ENCODE data around the gene CHFR. TPM values are rescaled to one million over a fixed set of nuclear protein-coding genes. Genes with fewer than 3 reads are reported as not detected.
A peak's percentile ranks its signal among the peaks of the same experiment; 100 is the strongest.
"Not testable (repeated sequence)": the region's sequence is repeated elsewhere in the genome, so short reads cannot be mapped to it uniquely, and the experiment has no call there.

CHFR gene
- total RNA-seq, 1 experiment from 2014 or later = 33.1 TPM

DNA sequence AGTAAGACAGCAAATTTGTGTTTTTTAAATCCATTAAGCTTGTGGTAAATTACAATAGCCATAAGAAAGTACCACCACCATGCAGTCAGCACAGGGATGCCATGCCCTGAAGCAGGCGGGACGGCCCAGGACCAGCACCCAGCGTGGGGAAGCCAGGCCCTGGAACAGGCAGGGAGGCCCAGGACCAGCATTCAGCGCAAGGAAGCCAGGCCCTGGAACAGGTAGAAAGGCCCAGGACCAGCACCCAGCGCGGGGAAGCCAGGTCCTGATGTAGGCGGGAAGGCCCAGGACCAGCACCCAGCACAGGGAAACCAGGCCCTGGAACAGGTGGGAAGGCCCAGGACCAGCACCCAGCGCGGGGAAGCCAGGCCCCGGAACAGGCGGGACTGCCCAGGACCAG is 13.2 kb downstream of the CHFR start:
- DNase-seq (ENCODE audit: low read depth) = no peak

GRCh38 chr12:132873724-132874123 is 13.7 kb downstream of the CHFR start:
- DNase-seq (ENCODE audit: low read depth) = no peak

DNA sequence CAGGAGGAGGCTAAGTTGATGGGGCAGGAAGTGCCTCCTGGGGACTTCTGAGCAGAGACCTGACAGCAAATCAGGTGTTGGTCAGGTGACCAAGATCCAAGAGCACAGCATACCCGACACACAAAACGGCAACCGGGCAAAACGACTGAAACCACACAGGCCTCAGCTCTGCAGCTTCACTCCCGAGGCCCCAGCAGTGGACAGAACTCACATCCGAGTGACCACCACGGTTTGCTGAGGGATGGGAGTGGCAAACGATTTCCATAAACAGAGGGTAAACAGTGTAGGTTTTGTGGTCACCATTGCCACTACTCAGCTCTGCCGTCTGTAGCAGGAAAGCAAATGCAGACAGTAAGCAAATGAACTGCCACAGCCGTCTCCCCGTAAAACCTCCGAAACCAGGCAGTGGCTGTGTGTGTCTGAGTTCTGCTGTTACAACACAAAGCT is 14.4 kb downstream of the CHFR start:
- DNase-seq (ENCODE audit: low read depth) = no peak

- DNase-seq (ENCODE audit: low read depth) = no peak
Observed at GRCh38 chr12:132872073-132872855, 15.1 kb downstream of the CHFR start.

GRCh38 chr12:132869551-132869950 is 17.9 kb downstream of the CHFR start:
- DNase-seq (ENCODE audit: low read depth) = no peak

DNA sequence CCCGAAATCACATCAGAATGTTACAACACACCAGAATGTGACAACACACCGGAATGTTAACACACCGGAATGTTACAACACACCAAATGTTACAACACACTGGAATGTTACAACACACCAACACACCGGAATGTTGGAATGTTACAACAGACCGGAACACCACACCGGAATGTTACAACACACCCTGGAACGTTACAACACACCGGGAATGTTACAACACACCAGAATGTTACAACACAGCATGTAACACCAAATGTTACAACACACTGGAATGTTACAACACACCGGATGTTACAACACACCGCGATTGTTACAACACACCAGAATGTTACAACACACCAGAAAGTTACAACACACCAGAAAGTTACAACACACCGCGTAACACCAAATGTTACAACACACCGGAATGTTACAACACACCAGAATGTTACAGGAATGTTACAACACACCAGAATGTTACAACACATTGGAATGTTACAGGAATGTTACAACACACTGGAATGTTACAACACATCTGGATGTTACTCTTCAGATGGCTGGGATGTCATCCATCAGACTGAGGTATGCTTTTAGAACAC is 21.1 kb downstream of the CHFR start:
- DNase-seq (ENCODE audit: low read depth) = peak; percentile 4

DNA sequence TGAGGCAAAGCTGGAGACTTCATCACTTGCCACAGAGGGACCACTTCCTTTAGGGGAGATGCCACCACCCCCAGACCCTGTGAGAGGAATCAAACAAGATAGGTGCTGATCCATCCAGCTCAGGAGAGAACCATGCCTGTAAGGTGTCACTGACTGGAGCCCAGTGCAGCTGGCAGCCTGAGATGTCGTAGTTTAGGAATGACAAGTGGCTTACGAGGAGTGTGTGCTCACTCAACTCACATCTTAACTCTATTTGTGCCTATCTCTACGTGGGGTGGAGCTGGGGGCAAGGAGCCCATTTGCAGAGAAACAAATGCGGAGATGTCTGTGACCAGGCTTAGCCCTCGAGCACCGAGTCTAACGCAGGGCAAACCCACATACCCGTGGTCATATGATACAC is 25.8 kb downstream of the CHFR start:
- DNase-seq (ENCODE audit: low read depth) = no peak

DNA sequence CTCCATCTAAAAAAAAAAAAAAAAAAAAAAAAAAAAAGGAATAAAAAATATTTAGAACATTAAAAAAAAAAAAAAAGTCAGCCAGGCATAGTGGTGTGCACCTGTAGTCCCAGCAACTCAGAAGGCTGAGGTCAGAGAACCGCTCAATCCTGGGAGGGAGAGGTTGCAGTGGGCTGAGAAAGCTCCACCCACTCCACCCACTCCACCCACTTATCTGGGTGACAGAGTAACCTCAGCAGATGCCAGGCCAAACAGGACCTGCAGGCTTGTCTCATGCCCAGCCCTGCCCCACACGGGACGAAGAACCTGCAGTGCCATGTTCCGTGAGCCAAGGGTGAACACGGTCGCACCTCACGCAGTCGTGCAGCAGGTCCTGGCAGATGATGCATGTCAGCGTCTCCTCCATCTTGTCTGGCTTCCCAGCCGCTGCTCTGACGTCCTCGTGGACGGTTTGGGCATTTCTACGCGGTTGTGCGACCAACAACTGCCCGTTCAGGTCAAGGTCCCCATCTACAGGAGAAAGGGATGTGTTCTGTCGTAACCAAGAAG is 28.6 kb downstream of the CHFR start:
- DNase-seq (ENCODE audit: low read depth) = no peak

- not testable (repeated sequence) for DNase-seq (ENCODE audit: low read depth)
Observed at GRCh38 chr12:132857019-132857418, 30.4 kb downstream of the CHFR start.

DNA sequence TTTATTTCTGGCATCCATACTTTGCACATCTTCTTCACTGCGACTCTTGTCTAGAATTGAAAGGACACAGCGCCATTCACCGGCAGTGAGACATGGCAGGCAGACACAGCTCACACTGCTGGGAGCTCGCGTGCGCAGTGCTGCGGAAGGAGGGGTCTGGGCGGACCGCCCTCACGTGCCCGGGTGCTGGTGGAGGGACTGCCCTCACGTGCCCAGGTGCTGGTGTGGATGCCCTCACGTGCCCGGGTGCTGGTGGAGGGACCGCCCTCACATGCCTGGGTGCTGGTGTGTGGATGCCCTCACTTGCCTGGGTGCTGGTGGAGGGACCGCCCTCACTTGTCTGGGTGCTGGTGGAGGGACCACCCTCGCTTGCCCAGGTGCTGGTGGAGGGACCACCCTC is 30.8 kb downstream of the CHFR start:
- DNase-seq (ENCODE audit: low read depth) = no peak

- not testable (repeated sequence) for DNase-seq (ENCODE audit: low read depth)
Observed at GRCh38 chr12:132855211-132855610, 32.2 kb downstream of the CHFR start.

DNA sequence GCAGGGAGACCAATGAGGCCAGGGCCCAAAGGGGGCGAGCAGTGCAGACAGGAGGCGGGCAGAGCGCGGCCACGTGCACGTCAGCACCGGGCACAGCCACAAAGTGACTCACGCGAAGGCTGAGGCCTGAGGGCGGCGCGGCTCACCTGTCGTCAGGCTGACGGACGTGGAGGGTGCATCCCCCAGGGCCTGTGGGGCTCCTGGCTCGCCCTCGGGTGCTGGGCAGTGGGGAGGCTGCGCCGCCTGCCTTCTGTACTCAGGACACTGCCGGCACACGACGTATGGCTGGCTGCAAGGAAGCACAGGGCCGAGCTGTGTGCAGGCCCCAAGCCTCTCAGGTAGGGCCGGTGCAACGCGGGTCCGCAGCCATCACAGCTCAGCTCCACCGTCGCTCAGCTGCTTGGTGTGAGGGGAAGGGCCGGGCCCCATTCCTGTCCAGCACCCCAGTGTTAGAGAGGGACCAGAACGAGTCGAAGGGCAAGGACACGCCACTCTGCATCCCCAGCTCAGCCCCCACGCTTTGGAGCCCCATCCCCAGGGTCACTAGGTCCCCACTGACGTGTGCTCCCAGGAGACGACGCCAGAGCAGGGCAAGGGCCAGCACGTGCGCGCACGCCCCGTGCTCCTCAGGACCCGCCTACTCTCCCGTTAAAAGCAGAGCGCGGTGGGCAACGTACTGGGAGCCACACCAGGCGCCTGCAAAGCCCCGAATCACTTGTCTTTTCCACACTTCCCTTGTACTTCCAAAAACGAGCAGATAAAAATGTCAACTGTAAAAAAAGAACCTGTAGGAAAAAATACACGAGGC is 33.9 kb downstream of the CHFR start:
- no peak for DNase-seq (ENCODE audit: low read depth)

- no peak for DNase-seq (ENCODE audit: low read depth)
Observed at GRCh38 chr12:132852496-132852895, 34.9 kb downstream of the CHFR start.

DNA sequence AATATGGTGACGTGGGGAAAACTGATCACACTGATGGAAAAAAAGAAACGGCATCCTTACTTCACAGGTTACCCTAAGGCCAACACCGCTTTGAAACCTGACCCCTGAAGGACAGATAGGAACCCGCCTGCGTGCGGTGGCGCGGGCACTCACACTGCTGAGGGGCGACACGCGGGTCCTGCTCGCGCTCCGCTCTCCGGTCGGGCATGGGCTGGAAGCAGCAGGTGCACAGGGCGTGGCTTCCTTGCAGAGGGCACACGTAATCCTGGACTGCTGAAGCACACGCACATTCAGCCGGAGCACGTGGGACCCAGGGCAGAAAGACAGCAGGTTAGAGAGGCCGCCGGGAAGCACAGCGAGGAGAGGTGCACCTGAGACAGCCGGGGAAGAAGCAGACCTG is 35.9 kb downstream of the CHFR start:
- DNase-seq (ENCODE audit: low read depth) = no peak

DNA sequence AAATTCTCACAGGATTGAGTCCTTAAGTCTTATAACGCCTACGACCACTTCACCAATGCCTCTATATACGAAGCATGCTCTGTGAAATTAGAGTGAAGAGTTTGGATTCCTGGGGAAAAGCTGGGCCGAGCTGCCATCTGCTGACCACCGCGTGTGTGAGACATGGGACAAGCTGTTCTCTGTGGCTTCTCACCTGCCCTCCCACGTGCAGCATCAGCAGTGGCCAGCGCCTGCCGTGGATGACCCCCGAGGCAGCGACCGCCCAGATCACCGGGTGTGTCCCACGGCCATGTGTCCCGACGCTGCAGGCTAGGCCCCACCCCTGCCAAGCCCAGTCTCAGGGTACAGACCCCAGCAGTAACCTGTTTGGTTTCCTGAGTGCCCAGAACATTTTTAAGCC is 37.1 kb downstream of the CHFR start:
- no peak for DNase-seq (ENCODE audit: low read depth)

DNA sequence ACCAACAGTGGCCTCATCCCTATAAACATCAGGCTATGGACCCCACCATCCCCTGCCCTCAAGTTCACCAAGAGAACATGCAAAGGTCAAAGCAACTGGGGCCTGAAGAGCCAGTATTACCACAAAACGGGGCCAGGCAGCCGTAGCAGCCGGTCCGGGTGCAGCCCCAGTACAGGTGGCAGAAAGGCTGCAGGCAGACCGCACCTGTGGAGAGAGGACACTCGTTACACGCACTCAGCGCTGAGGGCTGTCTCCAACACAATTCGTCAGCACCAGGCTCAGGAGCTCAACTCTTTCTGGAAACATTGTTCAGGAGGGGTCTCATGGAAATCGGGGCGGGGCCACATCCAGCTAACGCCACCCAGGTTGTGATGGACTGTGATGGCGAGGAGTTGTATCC is 38.9 kb downstream of the CHFR start:
- no peak for DNase-seq (ENCODE audit: low read depth)

DNA sequence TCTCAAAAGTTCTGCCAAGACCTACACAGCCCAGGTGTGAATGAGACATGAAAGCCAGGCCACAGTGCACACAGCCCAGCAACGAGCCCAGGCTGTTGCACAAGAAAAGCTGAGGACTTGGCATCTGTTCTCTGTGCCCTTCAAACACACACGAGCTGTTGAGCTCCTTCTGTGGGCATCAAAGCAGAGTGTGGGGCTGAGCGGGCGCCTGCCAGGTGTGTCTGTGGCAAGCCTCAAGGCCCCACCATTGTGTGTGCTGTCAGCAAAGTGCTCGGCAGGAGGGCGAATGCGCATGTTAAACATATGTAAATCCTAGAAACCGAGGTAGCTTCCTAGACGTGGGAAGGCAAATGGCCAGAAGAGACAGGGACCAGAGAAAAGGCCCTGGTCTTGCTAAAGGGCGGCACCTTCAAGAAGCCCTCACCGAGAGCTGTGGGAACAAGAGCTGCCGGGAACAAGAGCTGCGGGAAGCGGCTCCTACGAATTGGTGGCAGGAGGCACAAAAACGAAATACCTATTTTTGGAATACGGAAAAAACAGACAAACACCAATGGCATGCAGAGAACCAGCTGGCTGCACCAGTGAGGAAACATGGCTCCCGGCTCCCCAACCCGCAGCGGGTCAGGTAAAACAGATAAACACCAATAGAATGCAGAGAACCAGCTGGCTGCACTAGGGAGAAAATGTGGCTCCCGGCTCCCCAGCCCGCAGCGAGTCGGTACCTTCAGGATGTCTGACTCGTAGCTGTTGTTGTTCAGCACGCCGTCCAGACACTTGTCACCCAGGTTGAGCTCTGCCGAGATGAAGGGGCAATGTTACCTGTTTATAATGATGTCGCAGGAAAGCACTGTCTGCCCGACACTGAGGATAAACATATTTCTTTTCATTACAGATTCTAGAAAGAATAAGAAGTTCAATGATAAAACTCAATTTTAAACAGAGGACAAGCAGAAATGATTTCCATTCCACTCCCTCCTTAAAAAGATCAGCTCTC is 39.7 kb downstream of the CHFR start:
- no peak for DNase-seq (ENCODE audit: low read depth)

GRCh38 chr12:132844681-132845080 is 42.7 kb downstream of the CHFR start:
- not testable (repeated sequence) for DNase-seq (ENCODE audit: low read depth)

GRCh38 chr12:132842449-132843045 is 44.9 kb downstream of the CHFR start:
- DNase-seq (ENCODE audit: low read depth) = no peak

GRCh38 chr12:132841151-132841550 is 46.3 kb downstream of the CHFR start:
- DNase-seq (ENCODE audit: low read depth) = no peak

- DNase-seq (ENCODE audit: low read depth) = no peak
Observed at GRCh38 chr12:132840536-132840935, 46.9 kb downstream of the CHFR start.
